ENCODE results near the gene GTPBP1.

DNA sequence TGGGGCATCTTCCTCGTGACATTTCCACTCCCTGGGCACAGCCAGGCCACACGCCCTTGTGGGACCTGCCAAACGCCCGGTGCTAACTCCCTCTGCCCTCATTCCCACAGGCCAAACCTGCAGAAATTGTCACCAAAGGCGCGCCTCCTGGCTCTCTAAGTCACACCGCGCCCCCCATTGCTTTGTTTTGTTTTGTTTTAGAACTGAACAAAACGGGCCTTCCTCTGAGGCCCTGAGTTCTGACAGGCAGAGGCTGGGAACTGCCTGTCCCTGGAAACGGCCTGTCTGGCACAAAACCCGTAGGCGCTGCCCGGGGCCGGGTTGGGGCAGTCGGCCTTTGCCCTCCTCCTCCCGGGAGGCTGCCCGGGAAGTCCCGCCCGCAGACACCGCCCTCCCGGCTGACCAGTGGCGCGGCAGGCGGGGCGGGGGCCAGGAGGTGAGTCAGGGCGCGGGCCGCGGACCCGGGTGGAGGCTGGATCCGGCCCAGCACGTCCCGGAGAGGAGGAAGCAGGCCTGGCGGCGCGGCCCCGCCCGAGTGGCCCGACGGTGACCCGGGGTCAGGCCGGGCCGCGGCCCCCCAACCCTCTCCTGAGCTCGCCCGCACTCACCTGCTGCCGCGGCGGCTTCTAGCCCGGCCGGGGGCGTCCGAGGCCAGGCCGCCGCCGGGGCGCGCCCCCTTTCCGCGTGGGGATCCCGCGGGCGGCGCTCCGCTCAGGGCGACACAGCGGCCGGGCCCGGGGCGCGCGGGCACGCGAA is 49.6 kb downstream of the GTPBP1 start:
- TF ChIP-seq, protein P1, sequence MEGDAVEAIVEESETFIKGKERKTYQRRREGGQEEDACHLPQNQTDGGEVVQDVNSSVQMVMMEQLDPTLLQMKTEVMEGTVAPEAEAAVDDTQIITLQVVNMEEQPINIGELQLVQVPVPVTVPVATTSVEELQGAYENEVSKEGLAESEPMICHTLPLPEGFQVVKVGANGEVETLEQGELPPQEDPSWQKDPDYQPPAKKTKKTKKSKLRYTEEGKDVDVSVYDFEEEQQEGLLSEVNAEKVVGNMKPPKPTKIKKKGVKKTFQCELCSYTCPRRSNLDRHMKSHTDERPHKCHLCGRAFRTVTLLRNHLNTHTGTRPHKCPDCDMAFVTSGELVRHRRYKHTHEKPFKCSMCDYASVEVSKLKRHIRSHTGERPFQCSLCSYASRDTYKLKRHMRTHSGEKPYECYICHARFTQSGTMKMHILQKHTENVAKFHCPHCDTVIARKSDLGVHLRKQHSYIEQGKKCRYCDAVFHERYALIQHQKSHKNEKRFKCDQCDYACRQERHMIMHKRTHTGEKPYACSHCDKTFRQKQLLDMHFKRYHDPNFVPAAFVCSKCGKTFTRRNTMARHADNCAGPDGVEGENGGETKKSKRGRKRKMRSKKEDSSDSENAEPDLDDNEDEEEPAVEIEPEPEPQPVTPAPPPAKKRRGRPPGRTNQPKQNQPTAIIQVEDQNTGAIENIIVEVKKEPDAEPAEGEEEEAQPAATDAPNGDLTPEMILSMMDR (IDR thresholded peaks at IDR 0.05; ENCODE audit: low read length), result no peak
- TF ChIP-seq EZH2 (optimal IDR thresholded peaks at IDR 0.05; ENCODE audit: low read depth, low read length), result no peak
- no peak for TF ChIP-seq EZH2phosphoT487 (IDR thresholded peaks at IDR 0.05; ENCODE audit: low read length)

Measured in MM.1S (cell line).